Brain pericyte (primary cell): Measurements from ENCODE around the gene PRRX1.

Experiments used
- DNase-seq: peaks from one replicate; pipeline ENCODE4 v3.0.0-alpha.2; 2012; ENCODE audit warnings: low read depth, low spot score

PRRX1 gene

GRCh38 chr1:170664828-170665612, 1.1 kb downstream of the PRRX1 start:
- DNase-seq, result no peak

- DNase-seq, result no peak
Observed at GRCh38 chr1:170665629-170666028, 1.7 kb downstream of the PRRX1 start.

GRCh38 chr1:170666541-170667254, 2.8 kb downstream of the PRRX1 start:
- DNase-seq, result no peak

GRCh38 chr1:170668209-170669106, 4.5 kb downstream of the PRRX1 start:
- DNase-seq, result no peak

GRCh38 chr1:170669107-170669445, 5.1 kb downstream of the PRRX1 start:
- no peak for DNase-seq

- DNase-seq, result no peak
Observed at GRCh38 chr1:170669586-170670530, 5.9 kb downstream of the PRRX1 start.

- no peak for DNase-seq
Observed at GRCh38 chr1:170670802-170671628, 7.1 kb downstream of the PRRX1 start.

- no peak for DNase-seq
Observed at GRCh38 chr1:170671629-170671963, 7.7 kb downstream of the PRRX1 start.

GRCh38 chr1:170672316-170672715, 8.4 kb downstream of the PRRX1 start:
- no peak for DNase-seq

GRCh38 chr1:170674239-170674638, 10.3 kb downstream of the PRRX1 start:
- DNase-seq, result no peak

- DNase-seq, result no peak
Observed at GRCh38 chr1:170674986-170675385, 11.1 kb downstream of the PRRX1 start.

- DNase-seq, result no peak
Observed at GRCh38 chr1:170675865-170676264, 11.9 kb downstream of the PRRX1 start.

- DNase-seq, result no peak
Observed at GRCh38 chr1:170676628-170677027, 12.7 kb downstream of the PRRX1 start.

GRCh38 chr1:170678027-170678600, 14.2 kb downstream of the PRRX1 start:
- no peak for DNase-seq

- DNase-seq, result no peak
Observed at GRCh38 chr1:170680428-170680827, 16.5 kb downstream of the PRRX1 start.

GRCh38 chr1:170682169-170682568, 18.2 kb downstream of the PRRX1 start:
- no peak for DNase-seq

- no peak for DNase-seq
Observed at GRCh38 chr1:170682809-170683208, 18.9 kb downstream of the PRRX1 start.

- no peak for DNase-seq
Observed at GRCh38 chr1:170685166-170685565, 21.2 kb downstream of the PRRX1 start.

- DNase-seq, result no peak
Observed at GRCh38 chr1:170686291-170686690, 22.4 kb downstream of the PRRX1 start.

- no peak for DNase-seq
Observed at GRCh38 chr1:170687621-170688020, 23.7 kb downstream of the PRRX1 start.
